HG02798 (cell line): ENCODE measurements around the gene SV2B.
A peak's percentile ranks its signal among the peaks of the same experiment; 100 is the strongest.
"Not testable (repeated sequence)": the region's sequence is repeated elsewhere in the genome, so short reads cannot be mapped to it uniquely, and the experiment has no call there.

Experiments
- ATAC-seq: cut with Tn5 transposase; IDR thresholded peaks from one replicate; pipeline ENCODE4 v1.9.1; 2021; ENCODE audit warnings: mild to moderate bottlenecking; ENCODE audit not compliant: unreplicated experiment, poor library complexity

The SV2B gene, protein sequence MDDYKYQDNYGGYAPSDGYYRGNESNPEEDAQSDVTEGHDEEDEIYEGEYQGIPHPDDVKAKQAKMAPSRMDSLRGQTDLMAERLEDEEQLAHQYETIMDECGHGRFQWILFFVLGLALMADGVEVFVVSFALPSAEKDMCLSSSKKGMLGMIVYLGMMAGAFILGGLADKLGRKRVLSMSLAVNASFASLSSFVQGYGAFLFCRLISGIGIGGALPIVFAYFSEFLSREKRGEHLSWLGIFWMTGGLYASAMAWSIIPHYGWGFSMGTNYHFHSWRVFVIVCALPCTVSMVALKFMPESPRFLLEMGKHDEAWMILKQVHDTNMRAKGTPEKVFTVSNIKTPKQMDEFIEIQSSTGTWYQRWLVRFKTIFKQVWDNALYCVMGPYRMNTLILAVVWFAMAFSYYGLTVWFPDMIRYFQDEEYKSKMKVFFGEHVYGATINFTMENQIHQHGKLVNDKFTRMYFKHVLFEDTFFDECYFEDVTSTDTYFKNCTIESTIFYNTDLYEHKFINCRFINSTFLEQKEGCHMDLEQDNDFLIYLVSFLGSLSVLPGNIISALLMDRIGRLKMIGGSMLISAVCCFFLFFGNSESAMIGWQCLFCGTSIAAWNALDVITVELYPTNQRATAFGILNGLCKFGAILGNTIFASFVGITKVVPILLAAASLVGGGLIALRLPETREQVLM

DNA sequence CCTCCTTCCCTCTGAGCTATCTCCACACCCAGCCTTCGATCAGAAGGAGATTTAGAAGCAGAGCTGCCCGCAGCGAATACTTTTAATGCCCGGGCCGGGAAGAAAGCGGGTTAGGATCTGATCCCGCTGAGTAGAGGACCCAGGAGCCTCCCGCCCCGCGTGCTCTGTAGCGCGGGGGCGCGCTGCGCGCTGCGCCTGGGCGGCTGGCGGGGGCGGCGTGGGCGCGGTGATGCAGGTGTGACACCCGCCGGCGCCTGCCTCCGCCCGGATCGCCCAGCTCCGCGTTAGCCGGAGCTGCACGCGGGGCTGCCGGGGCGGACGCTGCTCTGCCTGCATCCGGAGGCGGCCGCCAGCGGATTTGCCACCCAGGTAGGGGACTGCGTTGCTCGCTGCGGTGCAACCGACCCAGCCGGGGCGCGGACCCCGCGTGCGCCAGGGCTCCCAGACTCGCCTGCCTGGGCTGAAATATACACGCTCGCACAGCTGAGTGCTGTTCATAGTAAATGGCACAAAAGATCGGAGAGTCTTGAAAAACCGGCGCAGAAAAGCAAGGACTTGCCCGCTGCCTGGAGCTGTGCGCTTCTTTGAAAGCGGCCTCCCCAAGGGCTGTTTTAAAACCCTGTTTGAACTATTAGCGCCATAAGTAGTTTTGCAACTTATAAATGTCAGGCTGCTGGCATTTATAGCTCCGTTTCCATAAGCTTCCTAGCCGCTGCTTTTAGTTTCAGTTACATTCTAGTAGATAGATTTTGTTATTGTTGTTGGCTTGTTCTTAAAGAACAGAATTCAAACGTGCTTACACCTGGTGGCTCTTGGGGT lies at the start of gene SV2B:
SV2B (plus strand) TSS at position 263 of the 819 bp plus-strand sequence. CDS start 126,007 bp downstream, outside the sequence.
- peak; percentile 70 for ATAC-seq

DNA sequence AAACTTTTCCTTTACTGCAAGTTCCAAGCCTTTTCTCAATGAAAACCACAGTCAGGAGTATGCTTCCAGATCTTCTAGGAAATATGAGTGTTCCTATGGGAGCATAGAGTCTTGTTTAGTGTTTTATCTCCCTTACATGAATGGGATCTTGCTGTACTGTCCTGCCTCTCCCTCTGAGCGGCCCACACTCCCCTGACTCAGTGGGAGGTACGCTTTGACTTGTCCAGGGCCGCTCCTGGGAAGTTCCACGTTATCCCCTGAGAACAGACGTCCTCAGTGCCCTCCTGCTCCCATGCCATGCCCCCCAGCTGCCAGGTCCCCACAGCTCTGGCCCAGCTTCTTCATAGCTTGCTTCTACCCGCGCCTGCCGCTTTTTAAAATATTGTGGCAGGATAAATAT lies 48.8 kb upstream of the SV2B start:
- ATAC-seq: no peak

DNA sequence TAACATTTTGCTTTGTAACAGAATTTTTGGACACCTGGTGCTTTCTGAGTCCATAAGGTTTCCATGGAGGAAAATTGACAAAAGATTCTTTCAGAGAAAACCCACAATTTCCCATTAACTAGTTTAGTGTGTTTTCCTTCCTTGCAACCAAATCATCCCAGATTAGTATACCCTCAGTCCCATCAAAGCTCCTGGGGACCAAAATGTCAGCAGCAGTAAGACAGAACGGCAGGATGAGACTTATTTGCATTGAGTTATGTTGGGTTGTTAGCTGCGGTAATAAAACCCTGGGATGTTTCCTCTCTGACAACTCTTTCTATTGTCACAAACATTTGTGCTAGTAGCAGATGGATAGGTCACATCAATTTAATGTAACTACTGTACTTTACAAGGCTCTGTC lies 45.2 kb upstream of the SV2B start:
- ATAC-seq: no peak

DNA sequence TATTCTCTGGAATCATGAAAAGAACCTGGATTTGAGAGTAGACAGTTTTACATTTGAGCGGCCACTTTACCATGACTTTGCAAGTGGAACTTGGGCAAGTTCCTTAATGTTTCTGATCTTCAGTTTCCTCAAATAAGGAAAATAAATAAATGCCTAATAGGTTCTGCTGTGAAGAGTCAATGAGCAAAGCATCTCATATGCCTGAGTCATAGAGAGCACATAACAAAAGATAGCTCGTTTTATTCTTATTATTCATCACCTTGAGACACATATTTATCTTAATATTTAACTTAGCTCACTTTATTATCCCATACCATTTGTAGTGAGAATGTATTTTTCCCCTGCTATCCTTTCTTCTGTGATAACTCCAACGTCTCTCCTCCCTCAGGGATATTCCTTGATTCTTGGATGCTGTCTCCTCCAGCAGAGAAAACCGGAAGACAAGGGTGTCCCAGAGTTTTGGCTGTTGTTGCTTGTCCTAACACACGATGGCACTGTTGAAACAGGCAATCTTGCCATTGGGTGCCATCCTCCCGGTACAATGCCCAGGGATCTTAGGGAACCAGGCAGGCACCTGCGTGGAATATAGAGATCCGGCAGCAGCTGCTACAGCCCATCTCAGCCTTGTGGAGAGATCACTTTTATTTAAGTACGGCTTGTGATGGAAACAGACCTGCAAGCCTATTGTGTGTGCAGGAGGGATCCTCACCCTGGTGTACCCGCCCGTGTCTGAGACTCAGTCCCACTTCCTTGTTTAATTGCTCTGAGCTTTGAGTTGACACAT lies 44.3 kb upstream of the SV2B start:
- ATAC-seq: no peak

DNA sequence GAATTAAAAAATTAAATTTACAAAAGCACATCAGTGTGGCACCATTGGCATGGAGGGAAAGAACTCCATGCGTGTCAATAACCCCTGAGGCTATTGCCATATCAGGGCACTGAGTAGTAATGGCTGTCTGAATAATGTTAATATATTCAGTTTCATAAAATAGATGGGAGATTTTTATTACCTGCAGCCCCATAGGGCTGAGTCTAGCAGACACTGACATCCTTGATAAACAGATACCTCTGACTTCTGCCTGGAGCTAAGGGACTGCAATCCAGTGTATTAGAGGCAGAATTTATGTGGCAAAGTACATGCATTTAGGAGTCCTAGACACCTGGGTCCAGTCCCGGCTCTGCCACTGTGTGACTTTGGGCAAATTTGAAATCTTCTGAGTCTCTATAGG lies 38.8 kb upstream of the SV2B start:
- ATAC-seq: no peak

DNA sequence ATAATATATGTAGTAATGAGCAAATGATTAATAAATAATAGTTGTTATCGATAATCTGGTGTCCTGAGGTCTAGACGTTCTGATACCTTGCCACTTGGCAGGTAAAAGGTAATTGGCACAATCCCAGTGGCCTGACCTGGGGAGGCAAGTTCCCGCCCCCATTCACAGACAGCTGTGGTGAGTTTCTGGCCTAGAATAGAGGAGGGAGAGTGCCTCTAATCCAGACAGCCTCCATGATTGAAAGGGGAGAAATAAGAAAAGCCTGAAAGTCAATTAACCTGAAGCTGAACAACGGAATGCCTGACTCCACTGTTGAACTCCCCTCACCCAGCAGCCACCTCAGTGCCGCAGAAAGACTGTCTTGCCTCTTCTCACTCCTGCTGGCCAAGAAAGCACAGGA lies 38.1 kb upstream of the SV2B start:
- ATAC-seq: no peak

DNA sequence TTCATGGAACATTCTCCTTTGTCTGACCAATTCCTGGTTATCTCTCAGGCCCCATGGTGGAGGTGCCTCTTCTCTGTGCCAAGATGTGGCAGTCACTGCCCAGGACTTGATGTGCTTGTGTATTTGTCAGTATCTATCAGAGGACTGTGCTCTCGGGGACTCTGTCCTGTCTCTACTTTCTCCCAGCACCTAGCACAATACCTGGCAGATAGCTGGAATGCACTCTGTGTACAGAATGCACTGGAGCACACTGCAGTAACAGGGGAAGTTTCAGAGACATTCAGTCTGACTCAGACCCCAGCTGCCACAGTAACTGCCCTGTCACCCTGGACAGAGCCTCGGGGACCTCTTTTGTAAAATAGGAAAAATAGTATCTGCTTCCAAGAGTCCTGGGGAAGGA lies 34.6 kb upstream of the SV2B start:
- ATAC-seq: no peak

DNA sequence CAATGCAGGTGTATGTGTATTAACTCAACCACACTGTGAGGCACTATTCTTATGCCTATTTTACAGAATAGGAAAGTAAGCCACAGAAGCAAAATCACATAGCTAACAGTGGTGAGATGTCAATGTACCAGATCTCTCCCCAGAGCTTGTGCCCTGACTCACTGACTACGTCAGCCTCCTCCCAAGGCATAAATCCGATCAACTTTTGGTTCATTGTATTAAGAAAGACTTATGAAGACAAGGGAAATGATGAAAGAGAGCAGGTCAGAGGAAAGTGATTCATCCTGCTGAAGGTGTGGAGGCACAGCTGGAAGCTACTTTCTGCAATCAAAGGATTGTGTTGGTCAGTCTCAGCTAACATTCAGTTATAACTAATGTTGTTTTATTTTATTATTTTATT lies 33.0 kb upstream of the SV2B start:
- ATAC-seq: no peak

DNA sequence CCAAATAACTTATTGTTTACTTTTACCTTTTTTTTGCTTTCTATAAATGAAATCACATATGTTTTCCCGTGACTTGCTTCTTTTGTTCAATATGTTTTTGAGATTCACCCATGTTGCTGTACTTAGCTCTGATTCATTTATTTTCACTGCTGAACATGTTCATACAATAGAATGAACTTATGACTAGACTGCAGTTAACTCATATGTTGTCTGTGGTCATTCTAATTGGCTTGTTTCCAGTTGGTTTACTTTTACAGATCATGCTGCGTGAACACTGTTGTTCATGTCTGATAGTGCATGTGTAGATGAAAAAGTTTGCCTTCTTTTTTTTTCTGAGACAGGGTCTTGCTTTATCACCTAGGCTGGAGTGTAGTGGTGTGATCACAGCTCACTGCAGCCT lies 31.6 kb upstream of the SV2B start:
- no peak for ATAC-seq

DNA sequence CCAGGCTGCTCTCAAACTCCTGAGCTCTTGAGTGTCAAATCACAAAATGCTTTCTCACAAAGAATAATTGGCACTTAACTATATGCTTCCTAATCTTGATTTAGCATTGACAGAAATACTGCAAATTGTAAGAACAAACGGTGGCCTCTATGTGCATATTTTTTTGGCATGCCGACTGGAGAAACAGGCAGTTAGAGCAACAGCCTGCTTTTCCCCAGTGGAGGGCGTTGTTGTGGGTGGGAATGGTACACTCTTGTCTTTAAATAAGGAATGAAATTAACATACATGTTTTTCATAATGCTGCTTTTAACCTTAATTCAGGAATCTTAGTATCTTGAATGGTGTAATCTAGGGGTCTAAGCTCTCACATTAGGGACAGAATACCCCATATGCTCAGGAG lies 31.1 kb upstream of the SV2B start:
- no peak for ATAC-seq

DNA sequence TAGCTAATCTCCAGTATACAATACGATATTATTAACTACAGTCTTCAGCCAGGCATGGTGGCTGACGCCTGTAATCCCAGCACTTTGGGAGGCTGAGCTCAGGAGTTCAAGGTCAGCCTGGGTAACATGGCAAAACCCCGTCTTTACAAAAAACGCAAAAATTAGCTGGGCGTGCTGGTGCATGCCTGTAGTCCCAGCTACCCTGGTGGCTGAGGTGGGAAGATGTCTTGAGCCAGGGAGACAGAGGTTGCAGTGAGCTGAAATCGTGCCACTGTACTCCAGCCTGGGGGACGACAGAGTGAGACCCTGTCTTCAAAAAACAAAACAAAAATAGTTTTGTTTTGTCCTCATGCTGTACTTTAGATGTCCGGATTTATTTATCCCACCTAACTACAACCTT lies 29.2 kb upstream of the SV2B start:
- ATAC-seq: no peak

DNA sequence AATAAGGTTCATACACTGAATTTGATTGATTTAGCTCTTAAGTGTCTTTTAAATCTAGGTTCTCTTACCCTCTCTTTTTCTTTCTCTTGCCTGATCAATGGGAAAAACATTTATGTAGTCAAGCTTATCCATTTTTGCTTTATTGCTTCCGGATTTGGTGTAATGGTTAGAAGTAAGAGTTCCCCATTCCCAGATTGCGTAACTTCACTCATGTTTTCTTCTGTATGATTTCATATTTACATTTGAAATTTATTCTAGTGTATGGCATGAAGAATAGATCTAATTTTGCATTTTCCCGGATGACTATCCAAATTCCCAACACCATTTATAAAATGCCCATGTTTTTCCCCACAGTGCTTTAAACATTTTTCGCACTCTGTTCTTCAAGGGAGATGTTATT lies 27.9 kb upstream of the SV2B start:
- ATAC-seq: no peak

DNA sequence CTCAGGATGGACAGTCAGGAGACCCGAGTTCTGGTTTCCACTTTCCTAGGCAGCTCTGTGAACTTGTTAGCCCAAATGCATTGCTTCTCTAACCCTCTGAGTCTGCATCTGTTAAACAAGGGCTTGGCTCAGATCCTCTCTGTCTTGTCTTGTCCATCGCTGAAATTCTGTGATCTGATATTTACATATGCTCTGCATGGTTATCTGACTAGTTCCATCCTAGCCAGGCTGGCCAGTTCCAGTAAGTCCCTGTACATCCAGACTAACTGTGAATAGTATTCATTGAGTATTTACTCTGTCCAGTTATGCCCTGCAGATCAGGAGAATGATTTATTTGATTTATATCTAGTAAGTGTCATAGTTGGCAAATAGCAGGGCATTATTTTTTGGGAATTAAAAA lies 27.0 kb upstream of the SV2B start:
- no peak for ATAC-seq

DNA sequence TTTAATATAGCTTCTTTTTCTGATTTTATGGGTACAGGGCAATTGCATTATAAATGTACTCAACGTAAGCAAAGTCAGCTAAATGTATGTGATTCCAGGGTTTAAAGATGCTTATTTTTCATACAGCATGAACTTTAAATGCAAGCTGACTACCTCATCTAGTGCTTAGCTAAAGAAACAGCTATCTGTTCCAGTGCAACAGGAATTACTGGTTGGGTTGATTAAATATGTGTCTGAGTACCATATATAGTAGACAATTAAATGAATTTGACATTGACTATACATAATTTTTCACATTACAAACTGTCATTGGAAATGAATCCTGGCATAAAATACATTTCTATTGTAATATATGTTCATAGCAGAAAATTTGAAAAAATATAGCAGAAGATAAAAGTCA lies 26.3 kb upstream of the SV2B start:
- no peak for ATAC-seq

DNA sequence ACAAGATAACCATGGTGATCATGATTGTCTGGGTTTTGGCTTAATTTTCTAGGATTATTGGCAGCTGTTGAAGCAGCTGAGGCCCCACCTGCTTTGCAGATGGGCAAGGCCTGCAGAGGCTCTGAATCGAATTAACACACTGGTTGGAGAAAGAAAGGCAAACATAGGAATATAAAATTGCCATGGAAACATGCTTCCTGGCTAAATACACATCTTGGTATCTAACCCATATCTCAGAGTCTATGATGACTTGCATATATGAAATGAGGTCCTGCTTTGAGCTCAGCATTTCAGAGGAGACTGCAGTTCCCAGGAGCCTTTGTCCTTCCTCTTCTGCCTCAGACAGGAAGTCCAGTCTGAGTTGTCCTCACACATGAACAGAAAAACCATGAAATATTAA lies 24.3 kb upstream of the SV2B start:
- ATAC-seq: no peak

DNA sequence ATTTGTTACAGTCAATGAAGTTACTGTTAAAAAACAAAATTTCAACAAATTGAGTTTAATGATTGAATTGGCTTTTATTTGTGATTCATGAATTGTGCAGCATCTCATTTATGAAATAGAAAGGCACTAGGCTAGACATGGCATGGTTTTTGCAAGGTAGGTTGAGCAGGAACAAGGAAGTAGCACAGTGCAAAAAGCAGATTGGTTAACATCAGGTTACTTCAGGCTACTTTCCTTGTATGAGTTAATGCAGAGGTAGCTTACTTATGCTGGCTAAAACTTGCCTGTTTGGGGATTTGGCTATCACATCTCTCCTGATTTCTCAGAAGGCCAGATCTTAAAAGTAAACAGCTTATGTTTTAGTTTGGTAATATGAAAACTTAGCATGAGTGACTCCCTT lies 23.0 kb upstream of the SV2B start:
- ATAC-seq: no peak

DNA sequence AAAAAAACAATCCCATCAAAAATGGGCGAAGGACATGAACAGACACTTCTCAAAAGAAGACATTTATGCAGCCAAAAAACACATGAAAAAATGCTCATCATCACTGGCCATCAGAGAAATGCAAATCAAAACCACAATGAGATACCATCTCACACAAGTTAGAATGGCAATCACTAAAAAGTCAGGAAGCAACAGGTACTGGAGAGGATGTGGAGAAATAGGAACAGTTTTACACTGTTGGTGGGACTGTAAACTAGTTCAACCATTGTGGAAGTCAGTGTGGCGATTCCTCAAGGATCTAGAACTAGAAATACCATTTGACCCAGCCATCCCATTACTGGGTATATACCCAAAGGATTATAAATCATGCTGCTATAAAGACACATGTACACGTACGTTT lies 6.2 kb upstream of the SV2B start:
- ATAC-seq: not testable (repeated sequence)

DNA sequence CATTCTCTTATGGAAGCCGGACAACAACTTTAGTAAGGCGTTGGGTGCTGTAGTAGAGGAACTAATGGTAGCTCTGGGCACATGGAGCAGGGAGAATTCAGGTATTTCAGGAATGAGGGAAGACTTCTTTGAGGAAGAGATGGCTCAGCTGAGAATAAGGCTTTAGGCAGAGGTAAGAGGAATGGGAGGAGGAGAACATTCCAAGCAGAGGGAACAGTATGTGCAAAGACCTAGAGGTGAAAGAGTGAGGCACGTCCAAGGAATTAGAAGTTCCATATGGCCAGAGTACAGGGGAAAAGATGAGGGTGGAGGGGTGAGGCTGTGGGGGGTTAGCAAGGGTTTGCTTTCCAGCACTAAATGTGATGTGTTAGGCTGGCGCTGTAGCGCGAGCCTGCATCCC lies 1.6 kb upstream of the SV2B start:
- ATAC-seq: no peak

DNA sequence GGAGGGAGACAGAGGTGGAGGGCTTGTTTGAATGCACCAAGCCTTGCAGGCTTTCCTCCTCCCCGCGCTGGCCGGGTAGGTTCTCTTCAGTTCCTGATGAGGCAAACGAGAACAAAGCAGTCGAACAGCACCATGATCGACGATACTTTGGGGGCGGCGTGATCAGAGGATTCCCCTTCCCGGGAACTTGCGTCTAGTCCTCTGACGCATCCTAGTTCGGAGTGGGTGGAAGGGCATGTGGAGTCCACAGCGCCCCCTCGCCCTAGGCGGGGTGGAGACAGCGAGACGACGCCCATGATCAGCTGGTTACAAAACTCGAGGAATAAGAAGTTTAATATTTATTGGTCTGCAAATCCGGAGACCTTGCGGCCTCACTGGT lies 452 bp upstream of the SV2B start:
- peak; percentile 19 for ATAC-seq

DNA sequence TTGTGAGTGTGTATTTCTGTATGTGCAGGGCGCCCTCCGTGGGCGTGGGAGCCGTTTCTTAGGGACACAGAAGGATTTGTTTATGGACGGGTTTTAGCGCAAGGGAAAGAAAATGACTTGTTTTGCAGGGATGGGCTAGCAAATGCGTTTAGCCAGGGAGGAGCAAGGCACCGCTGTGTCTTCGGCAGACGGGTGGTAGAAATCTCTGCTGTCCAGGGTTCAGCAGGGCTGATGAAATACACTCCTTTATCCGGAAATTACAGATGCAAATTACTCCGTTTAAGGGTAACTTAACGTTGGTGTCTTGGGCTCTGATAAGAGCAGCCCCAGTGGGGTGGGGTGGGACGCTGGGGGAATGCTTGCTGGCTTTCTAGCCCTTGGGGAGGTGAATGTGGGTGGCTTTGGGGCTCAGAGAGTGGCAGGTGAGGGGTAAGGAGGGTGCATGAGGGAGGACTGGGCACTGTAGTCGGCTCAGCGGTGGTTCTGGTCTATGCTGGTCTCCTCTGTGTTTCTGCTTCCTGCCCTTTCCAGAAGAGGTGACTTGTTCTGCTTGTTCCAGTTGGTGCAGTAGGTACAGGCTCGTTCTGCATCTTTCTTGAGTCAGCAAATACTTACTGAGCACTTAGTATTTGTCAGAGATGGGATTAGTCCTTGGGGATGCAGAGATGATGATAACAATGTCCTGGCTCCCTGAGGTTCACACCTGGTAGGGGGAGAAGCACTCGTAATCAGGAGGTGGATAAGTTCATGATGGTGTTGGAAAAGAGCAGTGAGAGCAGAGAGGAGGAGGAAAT lies 954 bp downstream of the SV2B start:
- ATAC-seq: peak; percentile 3
